ENCODE results near the gene MINDY4.
"Not testable (repeated sequence)": the region's sequence is repeated elsewhere in the genome, so short reads cannot be mapped to it uniquely, and the experiment has no call there.

MINDY4 gene

GRCh38 chr7:30805931-30806330 is 34.7 kb downstream of the MINDY4 start:
- no peak for DNase-seq (ENCODE audit: low read depth)
- no peak overlapping the region for H3K4me3 ChIP-seq (ENCODE audit: control insufficient read depth, low read depth, low read length)
- no peak for TF ChIP-seq CTCF (IDR thresholded peaks at IDR 0.05; ENCODE audit: control insufficient read depth, insufficient read depth, low read depth, low read length, missing control alignments)

GRCh38 chr7:30807477-30807876 is 36.3 kb downstream of the MINDY4 start:
- not testable (repeated sequence) for DNase-seq (ENCODE audit: low read depth); H3K4me3 ChIP-seq (ENCODE audit: control insufficient read depth, low read depth, low read length)

GRCh38 chr7:30807941-30808340 is 36.7 kb downstream of the MINDY4 start:
- DNase-seq (ENCODE audit: low read depth); H3K4me3 ChIP-seq (ENCODE audit: control insufficient read depth, low read depth, low read length): not testable (repeated sequence)

- no peak overlapping the region for H3K4me3 ChIP-seq (ENCODE audit: control insufficient read depth, low read depth, low read length)
- TF ChIP-seq CTCF (IDR thresholded peaks at IDR 0.05; ENCODE audit: control insufficient read depth, insufficient read depth, low read depth, low read length, missing control alignments), result no peak
- DNase-seq (ENCODE audit: low read depth), result no peak
Observed at GRCh38 chr7:30810986-30811385, 39.8 kb downstream of the MINDY4 start.

- DNase-seq (ENCODE audit: low read depth), result no peak
- no peak overlapping the region for H3K4me3 ChIP-seq (ENCODE audit: control insufficient read depth, low read depth, low read length)
- no peak for TF ChIP-seq CTCF (IDR thresholded peaks at IDR 0.05; ENCODE audit: control insufficient read depth, insufficient read depth, low read depth, low read length, missing control alignments)
Observed at GRCh38 chr7:30812676-30813075, 41.5 kb downstream of the MINDY4 start.

- DNase-seq (ENCODE audit: low read depth), result no peak
- TF ChIP-seq CTCF (IDR thresholded peaks at IDR 0.05; ENCODE audit: control insufficient read depth, insufficient read depth, low read depth, low read length, missing control alignments), result no peak
- H3K4me3 ChIP-seq (ENCODE audit: control insufficient read depth, low read depth, low read length), result no peak overlapping the region
Observed at GRCh38 chr7:30813466-30813865, 42.2 kb downstream of the MINDY4 start.

GRCh38 chr7:30814700-30815387 is 43.6 kb downstream of the MINDY4 start:
- TF ChIP-seq CTCF (IDR thresholded peaks at IDR 0.05; ENCODE audit: control insufficient read depth, insufficient read depth, low read depth, low read length, missing control alignments), result no peak
- DNase-seq (ENCODE audit: low read depth), result peak; percentile 2
- H3K4me3 ChIP-seq (ENCODE audit: control insufficient read depth, low read depth, low read length), result no peak overlapping the region

GRCh38 chr7:30815388-30815854 is 44.2 kb downstream of the MINDY4 start:
- H3K4me3 ChIP-seq (ENCODE audit: control insufficient read depth, low read depth, low read length), result no peak overlapping the region
- TF ChIP-seq CTCF (IDR thresholded peaks at IDR 0.05; ENCODE audit: control insufficient read depth, insufficient read depth, low read depth, low read length, missing control alignments), result no peak

More at GRCh38 chr7:30815388-30815854, 44.2 kb downstream of the MINDY4 start:
- DNase-seq (ENCODE audit: low read depth), result no peak
